GM19397 (cell line): ENCODE results near the gene RFLNA.

Experiments used
- ATAC-seq: cut with Tn5 transposase; IDR thresholded peaks from one replicate; pipeline ENCODE4 v1.9.1; 2021; ENCODE audit warnings: mild to moderate bottlenecking, moderate library complexity; ENCODE audit not compliant: unreplicated experiment

Gene RFLNA

DNA sequence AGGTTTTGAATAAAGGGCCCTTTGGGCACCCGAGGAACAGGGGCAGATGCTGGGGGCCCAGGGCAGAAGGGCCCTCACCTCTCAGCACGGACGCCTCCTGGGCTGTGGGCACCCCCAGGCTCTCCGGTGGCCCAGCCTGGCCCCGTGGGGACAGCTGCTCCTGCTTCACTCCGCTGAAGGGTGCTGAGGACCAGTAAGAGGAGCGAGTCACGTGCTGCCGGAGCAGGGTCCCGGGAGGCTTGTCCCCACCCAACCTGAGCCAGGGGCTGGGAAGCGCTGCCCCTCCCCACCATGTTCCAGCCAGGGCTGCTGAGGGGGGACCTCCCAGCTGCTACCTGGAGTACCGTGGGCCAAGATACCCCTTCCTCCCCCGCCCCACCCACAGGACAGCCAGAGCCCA is 59.5 kb downstream of the RFLNA start:
- ATAC-seq: no peak

DNA sequence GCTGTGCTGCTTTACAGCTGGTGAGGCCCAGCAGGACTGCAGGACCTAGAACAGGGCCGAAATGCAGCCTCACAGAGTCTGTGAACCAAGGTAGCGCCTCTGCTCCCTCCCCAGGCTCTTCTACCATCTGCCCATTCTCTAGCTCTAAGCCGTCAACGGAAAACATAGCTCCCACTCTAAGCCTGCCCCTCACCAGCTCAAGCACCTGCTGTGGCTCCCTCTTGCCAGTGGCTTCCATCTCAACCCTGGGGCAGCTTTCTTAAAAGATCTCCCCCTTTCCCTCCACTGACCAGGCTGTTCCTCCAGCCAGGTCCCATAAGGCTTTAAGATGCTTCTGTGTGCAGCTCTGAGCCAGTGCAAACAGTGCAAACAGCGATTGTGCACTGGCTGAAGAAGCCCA is 61.3 kb downstream of the RFLNA start:
- ATAC-seq: no peak

DNA sequence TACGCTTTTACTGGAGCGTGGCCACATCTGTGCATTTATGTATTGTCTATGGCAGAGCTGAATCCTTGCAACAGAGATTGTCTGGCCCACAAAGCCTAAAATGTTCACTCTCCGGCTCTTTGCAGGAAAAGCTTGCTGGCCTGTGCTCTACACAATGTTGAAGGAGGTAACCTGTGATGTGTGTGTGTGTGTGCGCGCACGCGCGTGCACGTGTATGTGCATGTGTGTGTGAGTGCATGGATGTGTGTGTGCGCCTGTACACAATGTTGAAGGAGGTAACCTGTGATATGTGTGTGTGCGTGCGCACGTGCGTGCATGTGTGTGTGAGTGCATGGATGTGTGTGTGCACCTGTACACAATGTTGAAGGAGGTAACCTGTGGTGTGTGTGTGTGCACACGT is 62.7 kb downstream of the RFLNA start:
- no peak for ATAC-seq

DNA sequence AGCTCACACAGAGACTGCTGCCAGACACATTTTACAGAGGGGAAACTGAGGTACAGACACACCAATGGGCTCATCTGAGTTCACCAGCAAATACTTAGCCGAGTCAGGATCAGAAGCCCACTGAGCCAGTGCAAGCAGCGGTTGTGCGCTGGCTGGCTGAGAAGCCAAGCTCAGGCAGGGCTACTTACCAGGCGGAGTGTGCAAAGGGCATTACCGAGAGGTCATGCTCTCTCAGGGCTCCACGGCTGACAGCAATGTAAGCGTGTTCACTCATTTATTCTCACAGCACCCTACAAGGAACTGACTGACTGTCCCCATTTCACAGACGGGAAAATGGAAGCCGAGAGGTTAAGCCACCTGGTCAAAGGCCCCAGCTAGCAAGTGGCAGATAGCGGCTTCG is 63.7 kb downstream of the RFLNA start:
- ATAC-seq: no peak

DNA sequence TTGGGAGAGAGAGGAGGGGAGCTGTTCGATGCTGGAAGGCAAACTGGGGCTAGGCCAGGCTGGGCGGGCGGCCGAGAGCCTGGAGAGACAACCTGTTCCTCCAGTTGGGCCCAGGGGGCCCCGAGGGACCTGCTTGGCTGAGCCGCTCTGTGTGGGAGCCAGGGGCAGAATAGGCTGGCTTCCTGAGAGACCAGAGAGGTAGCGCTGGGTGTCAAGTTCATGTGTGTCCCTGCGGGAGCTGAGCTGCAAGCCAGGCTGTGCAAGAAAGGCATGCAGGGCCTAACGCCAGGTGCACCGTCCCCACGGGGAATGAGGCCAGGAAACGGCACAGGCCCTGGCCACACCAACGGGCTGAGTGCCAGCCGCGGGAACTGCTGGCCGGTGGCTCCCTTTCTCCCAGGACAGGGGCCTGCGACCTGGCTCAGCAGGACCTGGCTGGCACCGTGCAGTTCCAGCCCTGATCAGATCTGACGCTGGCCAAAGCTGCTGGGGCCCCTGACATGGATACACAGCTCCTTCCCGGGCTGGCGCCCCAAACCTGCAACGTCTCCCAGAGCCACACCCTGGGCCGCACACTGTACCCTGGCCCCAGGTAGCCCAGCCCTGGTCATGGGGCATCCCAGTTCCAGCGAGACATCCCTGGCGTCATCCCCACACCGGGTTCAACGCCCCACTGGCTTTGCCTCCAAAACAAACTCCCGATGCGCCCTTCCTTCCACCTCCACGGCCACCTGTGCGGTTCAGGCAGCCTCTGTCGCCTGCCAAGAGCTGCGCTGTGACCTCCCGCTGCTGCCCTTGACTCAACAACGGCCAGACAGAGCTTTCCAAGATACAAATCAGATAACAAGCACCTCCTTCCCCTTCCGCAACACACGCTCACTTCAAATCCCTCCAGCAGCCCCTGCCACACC is 65.0 kb downstream of the RFLNA start:
- no peak for ATAC-seq

DNA sequence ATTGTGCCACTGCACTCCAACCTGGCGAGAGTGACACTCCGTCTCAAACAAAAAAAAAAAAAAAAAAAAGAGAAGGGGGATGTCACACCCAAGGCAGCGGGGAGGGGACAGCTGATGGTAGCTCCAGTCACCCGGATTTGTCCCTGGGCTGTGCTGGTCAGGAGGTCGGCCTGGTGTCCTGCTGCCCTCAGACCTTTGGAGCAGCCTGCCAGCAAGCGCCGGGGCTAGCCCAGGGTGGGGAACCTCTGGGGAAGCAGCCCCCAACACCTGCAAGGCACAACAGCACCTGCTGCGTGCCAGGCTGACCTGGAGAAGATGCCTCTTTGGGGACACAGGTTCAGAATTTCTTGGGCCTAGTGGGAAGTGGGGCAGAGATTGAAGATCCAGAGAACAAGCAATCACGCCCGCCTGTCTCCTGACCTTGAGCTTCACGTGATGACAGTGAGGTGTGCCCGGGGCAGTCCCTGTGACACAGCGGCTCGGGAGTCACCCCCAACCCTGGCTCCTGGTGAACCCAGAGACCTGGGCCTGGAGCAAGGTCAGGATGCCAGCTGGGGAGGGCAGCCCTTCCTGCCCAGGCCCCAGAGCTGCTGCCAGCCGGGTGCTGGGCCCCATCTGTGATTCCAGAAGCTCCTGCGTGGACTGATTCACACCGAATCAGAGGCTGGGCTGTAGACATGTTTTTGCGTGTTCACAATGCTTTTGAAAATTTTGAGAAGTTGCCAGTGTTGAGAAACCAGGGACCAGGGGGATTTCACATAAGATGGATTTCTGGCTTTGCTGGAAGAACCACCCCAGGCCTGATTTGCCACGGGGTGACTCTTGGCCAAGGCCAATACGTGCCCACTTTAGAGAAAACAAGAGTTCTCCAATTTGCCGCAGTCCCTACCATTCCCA is 66.4 kb downstream of the RFLNA start:
- ATAC-seq: no peak

DNA sequence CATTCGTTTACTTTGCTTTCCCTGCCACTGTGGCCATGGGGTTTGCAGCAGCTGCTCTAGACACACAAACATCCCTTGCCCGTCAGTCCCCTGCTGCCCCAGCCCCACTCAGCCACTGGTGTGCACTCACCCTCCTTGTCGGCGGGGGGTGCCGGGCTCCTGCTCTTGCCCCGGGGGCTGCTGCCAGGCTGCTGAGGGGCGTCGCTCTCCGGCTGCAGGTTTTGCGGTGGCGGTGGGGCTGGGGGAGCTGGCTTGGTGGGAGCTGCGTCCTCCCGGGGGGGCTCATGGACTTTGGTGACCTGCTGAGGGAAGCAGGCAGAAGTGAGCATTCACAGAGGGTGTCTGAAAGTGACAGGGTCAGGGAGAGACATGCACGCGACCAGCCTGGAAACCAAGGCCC is 67.1 kb downstream of the RFLNA start:
- no peak for ATAC-seq

DNA sequence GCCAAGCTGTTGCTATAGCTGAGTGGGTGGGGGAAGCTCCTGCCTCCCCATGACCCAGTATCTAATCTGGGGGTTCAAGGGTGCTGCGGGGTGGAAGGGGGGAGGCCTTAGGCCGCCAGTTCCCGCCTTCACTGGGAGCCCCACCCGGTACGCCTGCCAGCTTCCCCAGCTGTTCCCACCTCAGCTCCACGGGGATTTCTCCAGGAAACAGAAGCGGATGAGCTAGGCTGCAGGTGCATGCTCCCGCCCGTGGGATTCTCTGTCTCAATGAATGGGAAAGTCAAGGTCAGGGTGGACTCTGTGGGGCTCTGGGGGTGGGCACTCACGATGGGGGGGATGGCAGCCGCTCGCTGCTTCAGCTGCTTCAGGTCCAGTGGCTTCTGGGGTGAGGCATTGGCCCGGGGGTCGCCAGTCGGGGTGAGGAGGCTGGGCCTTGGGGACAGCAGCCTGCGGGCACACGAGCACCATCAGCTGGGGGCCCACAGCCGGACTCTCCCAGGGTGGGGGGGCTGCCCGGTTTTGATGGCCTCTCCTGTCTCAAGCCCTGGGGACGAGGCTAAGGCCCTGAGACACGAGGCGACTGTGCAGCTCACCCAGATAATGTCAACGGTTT is 68.6 kb downstream of the RFLNA start:
- ATAC-seq: no peak

DNA sequence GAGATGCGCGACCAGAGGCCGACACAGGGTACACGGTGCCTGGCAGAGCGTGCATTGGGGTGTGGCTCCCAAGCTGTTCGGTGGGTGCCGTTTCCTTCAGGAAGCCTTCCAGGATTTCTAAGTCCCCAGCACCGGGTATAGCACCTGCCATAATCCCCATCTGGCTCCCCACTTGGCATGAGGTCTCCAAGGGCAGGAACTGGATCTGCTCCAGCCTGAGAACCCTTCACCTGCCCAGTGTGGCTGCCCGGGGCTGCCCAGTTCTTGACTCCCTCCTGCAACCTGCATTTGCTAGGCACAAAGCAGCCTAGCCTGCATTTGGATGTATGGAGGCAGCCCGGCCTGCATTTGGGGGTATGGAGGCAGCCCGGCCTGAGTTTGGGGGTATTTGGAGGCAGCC is 69.7 kb downstream of the RFLNA start:
- ATAC-seq: no peak
